ENCODE measurements around the gene CIDEC. TPM values are rescaled to one million over a fixed set of nuclear protein-coding genes. Genes with fewer than 3 reads are reported as not detected.
A peak's percentile ranks its signal among the peaks of the same experiment; 100 is the strongest.

The CIDEC gene
- total and polyA plus RNA-seq, 2 of the 13 experiments (the other 11 are each of a cell fraction or from before 2014, with no cell fraction given) = 2.5 to 10.4 TPM

GRCh38 chr3:9843715-9844438 is 36.2 kb downstream of the CIDEC start, which contains the start of gene RPUSD3 (continued):
- no peak for TF ChIP-seq ZBTB40 (IDR thresholded peaks at IDR 0.05)
- no peak for TF ChIP-seq ZBTB40 (CRISPR knock-in tag; IDR thresholded peaks at IDR 0.05)
- no peak for TF ChIP-seq NFIC (IDR thresholded peaks at IDR 0.05; ENCODE audit: low read length)
- peak; percentile 52; the same call in 1 of the 2 replicates for TF ChIP-seq ZNF274 (CRISPR knock-in tag; IDR thresholded peaks at IDR 0.05)
- no peak for TF ChIP-seq RAD51 (IDR thresholded peaks at IDR 0.05; ENCODE audit: borderline replicate concordance)
- TF ChIP-seq ATRX (CRISPR knock-in tag; IDR thresholded peaks at IDR 0.05; ENCODE audit: borderline replicate concordance) = no peak
- TF ChIP-seq ZNF782 (CRISPR knock-in tag; IDR thresholded peaks at IDR 0.05; ENCODE audit: borderline replicate concordance) = peak; percentile 70; the same call in 1 of the 2 replicates
- TF ChIP-seq DNMT1 (CRISPR knock-in tag; IDR thresholded peaks at IDR 0.05) = no peak
- TF ChIP-seq ZFP62 (CRISPR knock-in tag; IDR thresholded peaks at IDR 0.05) = no peak
- TF ChIP-seq ZNF207 (IDR thresholded peaks at IDR 0.05; ENCODE audit: borderline replicate concordance) = no peak
- 0 out of 2 replicates have a peak, but pooled peaks have one; percentile 19 for TF ChIP-seq ZNF205 (CRISPR knock-in tag; IDR thresholded peaks at IDR 0.05)
- 0 out of 2 replicates have a peak, but pooled peaks have one; percentile 54 for TF ChIP-seq ZNF749 (CRISPR knock-in tag; IDR thresholded peaks at IDR 0.05; ENCODE audit: borderline replicate concordance)
- no peak for TF ChIP-seq AKAP8 (CRISPR knock-in tag; IDR thresholded peaks at IDR 0.05)
- TF ChIP-seq, protein P1, sequence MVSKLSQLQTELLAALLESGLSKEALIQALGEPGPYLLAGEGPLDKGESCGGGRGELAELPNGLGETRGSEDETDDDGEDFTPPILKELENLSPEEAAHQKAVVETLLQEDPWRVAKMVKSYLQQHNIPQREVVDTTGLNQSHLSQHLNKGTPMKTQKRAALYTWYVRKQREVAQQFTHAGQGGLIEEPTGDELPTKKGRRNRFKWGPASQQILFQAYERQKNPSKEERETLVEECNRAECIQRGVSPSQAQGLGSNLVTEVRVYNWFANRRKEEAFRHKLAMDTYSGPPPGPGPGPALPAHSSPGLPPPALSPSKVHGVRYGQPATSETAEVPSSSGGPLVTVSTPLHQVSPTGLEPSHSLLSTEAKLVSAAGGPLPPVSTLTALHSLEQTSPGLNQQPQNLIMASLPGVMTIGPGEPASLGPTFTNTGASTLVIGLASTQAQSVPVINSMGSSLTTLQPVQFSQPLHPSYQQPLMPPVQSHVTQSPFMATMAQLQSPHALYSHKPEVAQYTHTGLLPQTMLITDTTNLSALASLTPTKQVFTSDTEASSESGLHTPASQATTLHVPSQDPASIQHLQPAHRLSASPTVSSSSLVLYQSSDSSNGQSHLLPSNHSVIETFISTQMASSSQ (IDR thresholded peaks at IDR 0.05; ENCODE audit: low read depth) = no peak
- TF ChIP-seq, protein P1 (CRISPR knock-in tag; IDR thresholded peaks at IDR 0.05; ENCODE audit: borderline replicate concordance) = peak; percentile 40; the same call in 1 of the 2 replicates
- no peak for TF ChIP-seq ZFP82 (CRISPR knock-in tag; IDR thresholded peaks at IDR 0.05; ENCODE audit: borderline replicate concordance)

Data from HepG2 (cell line).